ENCODE results near the gene HIPK3. TPM values are rescaled to one million over a fixed set of nuclear protein-coding genes. Genes with fewer than 3 reads are reported as not detected.

HIPK3 gene
- total RNA-seq, 4 donors from 2014 or later: 85.2 to 283 (median 126) TPM

DNA sequence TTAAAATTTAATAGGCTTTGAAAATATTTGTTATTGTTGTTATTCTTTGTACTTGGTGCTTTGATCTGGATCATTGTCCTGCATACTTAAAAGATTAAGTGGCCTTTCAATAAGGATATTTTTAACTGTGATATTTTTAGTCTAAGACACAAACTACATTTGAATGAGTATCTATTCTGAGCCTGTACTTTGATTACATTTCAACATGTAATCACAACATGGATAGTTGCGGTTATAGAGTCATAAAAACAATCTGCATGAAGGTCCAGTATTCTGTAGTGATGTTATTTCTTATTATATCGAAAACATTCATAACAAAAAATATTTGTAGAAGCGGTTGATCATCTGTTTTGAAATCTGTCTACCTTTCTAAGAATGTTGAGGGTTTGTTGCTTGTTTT is 58.6 kb downstream of the HIPK3 start:
- H3K27me3 ChIP-seq: no peaks in the 10 kb centered on the region
- no peak overlapping the region for H3K4me3 ChIP-seq
- in situ Hi-C loops (cut with MboI; ENCODE audit: low sequenced_read_pairs in 4 of 4) (no loop called here), intact Hi-C loops (cut with DNase I; ENCODE audit: low total_unique reads) (no loop called here)
- no peaks in the 10 kb centered on the region for H3K36me3 ChIP-seq
- H3K9me3 ChIP-seq: no peaks in the 10 kb centered on the region
- H3K27ac ChIP-seq: peak overlapping the region; percentile 70 to 86 (median 78)
- H3K4me1 ChIP-seq: peaks cover 85 to 92% of the 10 kb centered on the region in 2 donors
- TF ChIP-seq, protein P1, sequence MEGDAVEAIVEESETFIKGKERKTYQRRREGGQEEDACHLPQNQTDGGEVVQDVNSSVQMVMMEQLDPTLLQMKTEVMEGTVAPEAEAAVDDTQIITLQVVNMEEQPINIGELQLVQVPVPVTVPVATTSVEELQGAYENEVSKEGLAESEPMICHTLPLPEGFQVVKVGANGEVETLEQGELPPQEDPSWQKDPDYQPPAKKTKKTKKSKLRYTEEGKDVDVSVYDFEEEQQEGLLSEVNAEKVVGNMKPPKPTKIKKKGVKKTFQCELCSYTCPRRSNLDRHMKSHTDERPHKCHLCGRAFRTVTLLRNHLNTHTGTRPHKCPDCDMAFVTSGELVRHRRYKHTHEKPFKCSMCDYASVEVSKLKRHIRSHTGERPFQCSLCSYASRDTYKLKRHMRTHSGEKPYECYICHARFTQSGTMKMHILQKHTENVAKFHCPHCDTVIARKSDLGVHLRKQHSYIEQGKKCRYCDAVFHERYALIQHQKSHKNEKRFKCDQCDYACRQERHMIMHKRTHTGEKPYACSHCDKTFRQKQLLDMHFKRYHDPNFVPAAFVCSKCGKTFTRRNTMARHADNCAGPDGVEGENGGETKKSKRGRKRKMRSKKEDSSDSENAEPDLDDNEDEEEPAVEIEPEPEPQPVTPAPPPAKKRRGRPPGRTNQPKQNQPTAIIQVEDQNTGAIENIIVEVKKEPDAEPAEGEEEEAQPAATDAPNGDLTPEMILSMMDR (IDR thresholded peaks at IDR 0.05 in 4 of 5, conservative IDR thresholded peaks at IDR 0.05 in 1 of 5): no peak
- no peak for TF ChIP-seq POLR2A (IDR thresholded peaks at IDR 0.05)
- ATAC-seq: peak; percentile 75 to 82
- DNase-seq: no peak

DNA sequence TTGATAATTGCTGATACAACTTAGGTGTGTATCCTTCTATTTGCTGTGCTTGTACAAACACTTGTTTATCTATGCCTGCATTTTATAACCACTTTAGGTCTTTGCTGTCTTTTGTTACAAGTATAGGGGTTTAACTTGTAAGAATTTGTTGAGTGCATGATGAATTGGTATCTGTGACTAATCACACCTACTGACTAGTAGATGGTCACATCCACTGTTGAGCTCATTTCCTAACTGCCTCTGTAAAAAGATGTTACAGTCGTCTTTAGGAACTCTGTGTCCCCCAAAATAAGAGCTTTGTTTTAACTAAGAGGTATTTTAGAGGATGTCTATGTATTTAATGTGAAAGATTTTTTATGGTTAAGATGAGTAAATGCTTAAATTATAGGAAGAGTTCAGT is 60.5 kb downstream of the HIPK3 start:
- Histone ChIP-seq H3K27me3 (no peaks in the 10 kb centered on the region), H3K9me3 (no peaks in the 10 kb centered on the region), H3K4me3 (no peak overlapping the region), H3K4me1 (peaks cover 81 to 82% of the 10 kb centered on the region in 2 donors), H3K27ac (peak overlapping the region; percentile 44 to 80 (median 56)), H3K36me3 (no peaks in the 10 kb centered on the region)
- DNase-seq (no peak), ATAC-seq (no peak)
- in situ Hi-C loops (cut with MboI; ENCODE audit: low sequenced_read_pairs in 4 of 4): no loop called here
- TF ChIP-seq POLR2A (IDR thresholded peaks at IDR 0.05): no peak
- TF ChIP-seq, protein P1 (IDR thresholded peaks at IDR 0.05 in 4 of 5, conservative IDR thresholded peaks at IDR 0.05 in 1 of 5): no peak
- intact Hi-C loops (cut with DNase I; ENCODE audit: low total_unique reads): no loop called here

DNA sequence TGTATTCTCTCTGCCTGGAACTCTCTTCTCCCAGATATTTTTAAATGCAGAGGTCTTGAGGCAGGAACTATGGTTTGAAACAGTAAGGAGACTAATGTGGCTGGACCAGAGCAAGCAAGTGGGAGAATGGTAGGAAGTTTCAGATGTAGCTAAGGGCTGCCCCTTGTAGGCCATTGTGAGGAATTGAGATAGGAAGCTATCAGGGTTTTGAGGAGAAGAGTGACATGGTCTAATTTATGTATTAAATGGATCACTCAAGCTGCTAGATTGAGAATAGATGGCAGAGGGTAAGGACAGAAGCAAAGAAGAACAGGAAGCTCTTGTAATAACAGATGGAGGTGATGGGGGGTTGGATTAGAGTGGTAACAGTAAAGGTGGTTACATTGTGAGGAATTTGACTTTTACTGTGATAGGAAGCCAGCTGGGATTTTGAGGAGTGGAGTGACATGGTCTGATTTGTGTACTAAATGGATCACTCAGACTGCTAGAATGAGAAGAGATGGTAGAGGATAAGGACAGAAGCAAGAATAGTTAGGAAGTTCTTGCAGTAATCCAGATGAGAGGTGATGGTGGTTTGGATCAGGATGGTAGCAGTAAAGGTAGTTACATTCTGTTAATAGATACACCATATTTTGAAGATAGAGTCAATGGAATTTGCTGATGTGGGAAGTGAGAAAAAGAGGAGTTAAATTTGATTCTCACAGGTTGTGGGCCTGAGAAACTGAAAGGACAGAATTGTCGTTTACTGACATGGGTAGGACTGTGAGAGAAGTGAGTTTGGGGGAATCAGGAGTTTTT is 63.0 kb downstream of the HIPK3 start:
- TF ChIP-seq, protein P1 (IDR thresholded peaks at IDR 0.05 in 4 of 5, conservative IDR thresholded peaks at IDR 0.05 in 1 of 5): peak in 1 of 5 experiments; percentile 6
- no peak for TF ChIP-seq POLR2A (IDR thresholded peaks at IDR 0.05)
- Histone ChIP-seq H3K9me3 (no peaks in the 10 kb centered on the region), H3K27ac (peak overlapping the region; percentile 38 to 59 (median 47)), H3K27me3 (no peaks in the 10 kb centered on the region), H3K36me3 (no peaks in the 10 kb centered on the region), H3K4me3 (no peak overlapping the region), H3K4me1 (peaks cover 74 to 77% of the 10 kb centered on the region in 2 donors)
- in situ Hi-C loops (cut with MboI; ENCODE audit: low sequenced_read_pairs in 4 of 4) (no loop called here), intact Hi-C loops (cut with DNase I; ENCODE audit: low total_unique reads) (no loop called here)
- DNase-seq (no peak), ATAC-seq (no peak)

DNA sequence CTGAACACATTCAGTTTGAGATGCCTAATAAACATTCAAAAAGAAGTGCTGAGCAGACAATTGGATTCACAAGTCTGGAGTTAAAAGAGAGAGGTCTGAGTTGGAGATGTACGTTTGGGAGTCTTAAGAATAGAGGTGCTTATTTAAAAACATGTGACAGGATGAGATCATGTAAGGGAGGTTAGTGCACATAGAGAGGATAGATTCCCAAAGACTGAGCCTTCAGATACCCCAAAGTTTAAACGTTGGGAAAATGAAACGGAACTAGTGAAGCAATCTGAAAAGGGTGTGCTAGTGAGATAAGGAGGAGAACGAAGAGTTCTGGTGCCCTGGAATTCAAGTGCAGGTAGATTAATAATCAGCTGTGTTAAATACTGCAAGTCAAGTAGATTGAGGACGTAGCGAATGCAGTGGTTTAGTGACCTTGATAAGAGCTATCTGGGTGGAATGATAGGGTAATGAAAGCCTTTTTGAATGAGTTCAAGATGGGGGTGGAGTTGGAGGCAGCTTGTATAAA is 63.7 kb downstream of the HIPK3 start:
- Histone ChIP-seq H3K9me3 (no peaks in the 10 kb centered on the region), H3K27ac (peak overlapping the region; percentile 38 to 59 (median 47)), H3K27me3 (no peaks in the 10 kb centered on the region), H3K4me1 (peaks cover 76 to 77% of the 10 kb centered on the region in 2 donors), H3K4me3 (no peak overlapping the region), H3K36me3 (no peaks in the 10 kb centered on the region)
- ATAC-seq (no peak), DNase-seq (no peak)
- TF ChIP-seq, protein P1 (IDR thresholded peaks at IDR 0.05 in 4 of 5, conservative IDR thresholded peaks at IDR 0.05 in 1 of 5): no peak
- TF ChIP-seq POLR2A (IDR thresholded peaks at IDR 0.05): no peak
- in situ Hi-C loops (cut with MboI; ENCODE audit: low sequenced_read_pairs in 4 of 4): no loop called here
- intact Hi-C loops (cut with DNase I; ENCODE audit: low total_unique reads): no loop called here

Data from gastrocnemius medialis (tissue), 4 donors.